ENCODE data around the gene PRKCI.

Gene PRKCI

GRCh38 chr3:170353485-170353884 is 131.3 kb downstream of the PRKCI start:
- no peak for DNase-seq (ENCODE audit: low read depth)
- TF ChIP-seq CTCF (conservative IDR thresholded peaks at IDR 0.05; ENCODE audit: low read depth, low read length), result no peak
- no peak overlapping the region for H3K4me3 ChIP-seq (ENCODE audit: low read depth, low read length)

- TF ChIP-seq CTCF (conservative IDR thresholded peaks at IDR 0.05; ENCODE audit: low read depth, low read length), result no peak
- DNase-seq (ENCODE audit: low read depth), result no peak
- no peak overlapping the region for H3K4me3 ChIP-seq (ENCODE audit: low read depth, low read length)
Measured at GRCh38 chr3:170354760-170355159, 132.5 kb downstream of the PRKCI start.

All from choroid plexus epithelial cell (primary cell).